ENCODE results near the gene IL4R. TPM values are rescaled to one million over a fixed set of nuclear protein-coding genes. Genes with fewer than 3 reads are reported as not detected.

IL4R gene
- total and polyA plus RNA-seq, 10 of the 15 experiments (the other 5 are each of a cell fraction or from before 2014, with no cell fraction given), result 2.6 to 70.4 (median 36.6) TPM

DNA sequence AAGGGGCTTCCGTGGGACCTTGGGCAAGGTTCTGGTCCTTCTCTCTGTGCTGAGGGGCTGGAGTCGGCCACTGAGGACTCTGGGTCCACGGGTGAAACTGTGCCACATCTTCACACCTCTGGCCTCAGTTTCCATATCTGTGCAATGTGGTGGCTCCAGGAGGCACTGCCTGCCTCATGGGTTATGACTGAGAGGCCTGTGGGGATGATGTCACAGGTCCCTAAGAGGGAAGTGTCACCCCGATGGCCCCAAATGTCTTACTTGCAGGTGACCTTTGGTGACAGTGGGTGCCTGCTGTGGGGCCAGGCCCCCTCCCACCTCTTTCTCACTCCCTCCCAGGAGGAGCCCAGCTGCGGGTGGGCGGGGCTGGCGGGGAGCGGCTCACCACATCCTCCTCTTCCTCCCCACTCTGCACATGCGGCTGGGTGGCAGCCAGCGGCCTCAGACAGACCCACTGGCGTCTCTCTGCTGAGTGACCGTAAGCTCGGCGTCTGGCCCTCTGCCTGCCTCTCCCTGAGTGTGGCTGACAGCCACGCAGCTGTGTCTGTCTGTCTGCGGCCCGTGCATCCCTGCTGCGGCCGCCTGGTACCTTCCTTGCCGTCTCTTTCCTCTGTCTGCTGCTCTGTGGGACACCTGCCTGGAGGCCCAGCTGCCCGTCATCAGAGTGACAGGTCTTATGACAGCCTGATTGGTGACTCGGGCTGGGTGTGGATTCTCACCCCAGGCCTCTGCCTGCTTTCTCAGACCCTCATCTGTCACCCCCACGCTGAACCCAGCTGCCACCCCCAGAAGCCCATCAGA lies 88.2 kb downstream of the IL4R start, which contains the start of gene IL21R (continued):
- TF ChIP-seq ZBTB40 (IDR thresholded peaks at IDR 0.05; ENCODE audit: borderline replicate concordance) (no peak), STAT1 (conservative IDR thresholded peaks at IDR 0.05) (0 out of 2 replicates have a peak, but pooled peaks have one; percentile 60), LARP7 (IDR thresholded peaks at IDR 0.05) (no peak; the same call in none of the 2 replicates), WRNIP1 (IDR thresholded peaks at IDR 0.05; ENCODE audit: borderline replicate concordance, low read depth, low read length) (no peak; the same call in 1 of the 2 replicates), MYB (IDR thresholded peaks at IDR 0.05; ENCODE audit: borderline replicate concordance, low read depth, low read length) (no peak; the same call in 1 of the 2 replicates), ATF3 (IDR thresholded peaks at IDR 0.05; ENCODE audit: borderline replicate concordance, extremely low read depth, low read depth, low read length) (no peak), BRCA1 (IDR thresholded peaks at IDR 0.05; ENCODE audit: low read depth, low read length) (no peak), ATF7 (IDR thresholded peaks at IDR 0.05; ENCODE audit: low read depth) (peak; percentile 95), HDGF (IDR thresholded peaks at IDR 0.05) (peak; percentile 91)
